ENCODE data around the gene LILRB2. TPM values are rescaled to one million over a fixed set of nuclear protein-coding genes. Genes with fewer than 3 reads are reported as not detected.

The LILRB2 gene
- polyA plus RNA-seq, 3 donors, result 111 to 574 (median 172) TPM

DNA sequence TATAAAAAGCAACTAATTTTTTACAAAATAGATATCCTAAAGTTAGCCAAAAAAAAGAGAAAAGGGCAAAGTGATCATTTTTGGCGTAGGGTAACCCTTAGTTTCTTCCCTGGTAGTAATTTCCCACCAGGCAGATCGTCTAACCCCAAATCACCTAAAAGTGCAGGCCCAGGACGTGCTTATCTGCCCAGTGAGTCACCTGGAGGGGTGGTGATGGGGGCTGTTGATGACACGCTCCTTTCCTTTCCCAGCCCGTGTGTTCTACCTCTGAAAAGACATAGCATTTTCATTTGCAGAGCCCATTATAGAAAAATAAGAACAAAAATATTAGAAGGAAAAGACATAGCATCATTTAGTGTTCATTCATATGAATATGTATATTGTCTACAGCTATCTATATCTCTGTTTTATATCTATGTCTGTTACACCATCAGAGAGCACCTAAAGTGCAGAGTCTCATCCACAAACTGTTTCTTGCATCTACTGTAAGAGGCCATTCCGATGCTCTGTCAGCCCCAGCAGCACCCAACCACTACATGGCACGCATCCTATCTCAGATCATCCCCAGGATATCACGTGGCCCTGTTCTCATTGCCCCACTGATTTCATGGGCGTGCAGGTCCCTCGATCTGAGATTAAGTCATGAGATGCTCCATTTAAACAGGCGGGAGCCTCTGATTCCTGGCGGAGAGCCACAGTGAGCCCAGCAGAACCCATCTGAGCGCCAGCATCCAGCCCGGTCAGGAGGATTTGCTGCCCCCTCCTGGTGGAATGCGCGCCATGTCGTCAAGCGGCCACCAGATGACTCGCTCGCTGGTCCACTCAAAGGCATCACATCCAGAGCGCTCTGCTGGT is 49.6 kb downstream of the LILRB2 start:
- no peak overlapping the region for H2AFZ ChIP-seq (ENCODE audit: insufficient read depth, low read depth, low read length, poor library complexity, severe bottlenecking)
- no peaks in the 10 kb centered on the region for H3K9me3 ChIP-seq (replicated peaks in 1 of 2; ENCODE audit: control insufficient read depth in 1 of 2, insufficient read depth in 1 of 2, low read length in 2 of 2)
- no peaks in the 10 kb centered on the region for H4K20me1 ChIP-seq (ENCODE audit: insufficient read depth, low read length)
- no peak overlapping the region for H3K4me3 ChIP-seq (replicated peaks in 1 of 3; ENCODE audit: low read depth in 2 of 3, low read length in 3 of 3)
- H3K9me3 Mint-ChIP-seq, result peaks cover 0 to 4% (median 0%) of the 10 kb centered on the region in 7 donors
- H3K4me3 Mint-ChIP-seq, result peak overlapping the region in 1 of 2 donors; percentile 26
- 16% methylated on average over 15 of the region's 21 CpGs for WGBS (ENCODE audit: insufficient coverage)
- H3K4me1 ChIP-seq (ENCODE audit: control insufficient read depth in 1 of 2, insufficient read depth in 2 of 2, low read length in 2 of 2), result peaks cover 14 to 20% of the 10 kb centered on the region in 2 donors
- H3K79me2 ChIP-seq (ENCODE audit: insufficient read depth, low read length), result no peaks in the 10 kb centered on the region
- H3K36me3 Mint-ChIP-seq, result peaks cover 10 to 28% of the 10 kb centered on the region in 2 donors
- H3K27ac ChIP-seq (ENCODE audit: low read depth in 1 of 2, low read length in 2 of 2), result no peak overlapping the region
- peak overlapping the region in 5 of 7 donors; percentile 46 to 88 (median 67) for H3K27ac Mint-ChIP-seq
- peaks cover 21% of the 10 kb centered on the region for H3K4me1 Mint-ChIP-seq
- TF ChIP-seq, protein P1, sequence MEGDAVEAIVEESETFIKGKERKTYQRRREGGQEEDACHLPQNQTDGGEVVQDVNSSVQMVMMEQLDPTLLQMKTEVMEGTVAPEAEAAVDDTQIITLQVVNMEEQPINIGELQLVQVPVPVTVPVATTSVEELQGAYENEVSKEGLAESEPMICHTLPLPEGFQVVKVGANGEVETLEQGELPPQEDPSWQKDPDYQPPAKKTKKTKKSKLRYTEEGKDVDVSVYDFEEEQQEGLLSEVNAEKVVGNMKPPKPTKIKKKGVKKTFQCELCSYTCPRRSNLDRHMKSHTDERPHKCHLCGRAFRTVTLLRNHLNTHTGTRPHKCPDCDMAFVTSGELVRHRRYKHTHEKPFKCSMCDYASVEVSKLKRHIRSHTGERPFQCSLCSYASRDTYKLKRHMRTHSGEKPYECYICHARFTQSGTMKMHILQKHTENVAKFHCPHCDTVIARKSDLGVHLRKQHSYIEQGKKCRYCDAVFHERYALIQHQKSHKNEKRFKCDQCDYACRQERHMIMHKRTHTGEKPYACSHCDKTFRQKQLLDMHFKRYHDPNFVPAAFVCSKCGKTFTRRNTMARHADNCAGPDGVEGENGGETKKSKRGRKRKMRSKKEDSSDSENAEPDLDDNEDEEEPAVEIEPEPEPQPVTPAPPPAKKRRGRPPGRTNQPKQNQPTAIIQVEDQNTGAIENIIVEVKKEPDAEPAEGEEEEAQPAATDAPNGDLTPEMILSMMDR (IDR thresholded peaks at IDR 0.05), result peak; percentile 89
- peak; percentile 57 to 88 (median 83) for DNase-seq
- H3K27me3 ChIP-seq (ENCODE audit: control insufficient read depth in 2 of 2, insufficient read depth in 2 of 2, low read length in 2 of 2), result peaks cover 0 to 13% of the 10 kb centered on the region in 2 donors
- intact Hi-C loops (cut with micrococcal nuclease), result loop anchor here (1.0 to 5.0 kb wide), 4 partner anchors 23 to 64 kb away; partner anchors contain the start of gene TSEN34 (in 1 of the 2)
- H3K9ac ChIP-seq (ENCODE audit: insufficient read depth, low read length, poor library complexity, severe bottlenecking), result no peak overlapping the region
- H3K36me3 ChIP-seq (replicated peaks in 1 of 2; ENCODE audit: control insufficient read depth in 1 of 2, insufficient read depth in 2 of 2, low read length in 2 of 2), result peaks cover 8 to 9% of the 10 kb centered on the region in 2 donors
- peak overlapping the region; percentile 22 for H3K4me2 ChIP-seq (replicated peaks; ENCODE audit: extremely low read depth, low read length, poor library complexity, severe bottlenecking)
- H3K27me3 Mint-ChIP-seq (ENCODE audit: low read depth in 3 of 3), result peaks cover 6 to 8% (median 7%) of the 10 kb centered on the region in 3 donors

DNA sequence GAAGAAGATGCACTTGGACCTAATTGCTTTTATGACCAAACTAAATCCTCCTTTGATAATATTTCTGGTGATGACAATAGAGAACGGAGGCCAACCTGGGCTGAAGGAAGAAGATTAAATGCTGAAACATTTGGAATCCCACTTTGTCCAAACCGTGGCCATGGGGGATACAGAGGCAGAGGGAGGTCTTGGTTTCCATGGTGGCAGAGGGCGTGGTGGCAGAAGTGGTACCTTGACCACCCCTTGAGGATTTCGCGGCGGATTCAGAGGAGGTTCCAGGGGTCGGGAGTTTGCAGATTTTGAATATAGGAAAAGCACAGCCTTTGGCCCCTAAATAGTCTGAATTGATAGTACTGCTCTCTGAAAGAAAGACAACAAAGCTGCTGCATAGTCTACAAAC is 50.9 kb downstream of the LILRB2 start:
- no peak overlapping the region for H3K4me3 Mint-ChIP-seq
- no peaks in the 10 kb centered on the region for H3K9me3 ChIP-seq (replicated peaks in 1 of 2; ENCODE audit: control insufficient read depth in 1 of 2, insufficient read depth in 1 of 2, low read length in 2 of 2)
- H3K4me1 Mint-ChIP-seq, result peaks cover 18% of the 10 kb centered on the region
- H3K27ac Mint-ChIP-seq, result peak overlapping the region in 3 of 7 donors; percentile 1 to 25 (median 2)
- H2AFZ ChIP-seq (ENCODE audit: insufficient read depth, low read depth, low read length, poor library complexity, severe bottlenecking), result no peak overlapping the region
- H3K79me2 ChIP-seq (ENCODE audit: insufficient read depth, low read length), result no peaks in the 10 kb centered on the region
- H3K27ac ChIP-seq (ENCODE audit: low read depth in 1 of 2, low read length in 2 of 2), result no peak overlapping the region
- H3K27me3 Mint-ChIP-seq (ENCODE audit: low read depth in 3 of 3), result peaks cover 6 to 7% (median 7%) of the 10 kb centered on the region in 3 donors
- H3K9ac ChIP-seq (ENCODE audit: insufficient read depth, low read length, poor library complexity, severe bottlenecking), result no peak overlapping the region
- DNase-seq, result no peak
- no peaks in the 10 kb centered on the region for H3K36me3 ChIP-seq (replicated peaks in 1 of 2; ENCODE audit: control insufficient read depth in 1 of 2, insufficient read depth in 2 of 2, low read length in 2 of 2)
- H3K4me1 ChIP-seq (ENCODE audit: control insufficient read depth in 1 of 2, insufficient read depth in 2 of 2, low read length in 2 of 2), result peaks cover 12 to 18% of the 10 kb centered on the region in 2 donors
- 96% methylated on average over 7 of the region's 7 CpGs for WGBS (ENCODE audit: insufficient coverage)
- H3K4me3 ChIP-seq (replicated peaks in 1 of 3; ENCODE audit: low read depth in 2 of 3, low read length in 3 of 3), result no peak overlapping the region
- H3K27me3 ChIP-seq (ENCODE audit: control insufficient read depth in 2 of 2, insufficient read depth in 2 of 2, low read length in 2 of 2), result peaks cover 0 to 7% of the 10 kb centered on the region in 2 donors
- peaks cover 0 to 1% (median 0%) of the 10 kb centered on the region in 7 donors for H3K9me3 Mint-ChIP-seq
- TF ChIP-seq, protein P1 (IDR thresholded peaks at IDR 0.05), result no peak
- intact Hi-C loops (cut with micrococcal nuclease), result loop anchor here (2.0 to 5.0 kb wide), 3 partner anchors 21 to 63 kb away; no protein-coding TSS in a partner anchor
- H3K4me2 ChIP-seq (replicated peaks; ENCODE audit: extremely low read depth, low read length, poor library complexity, severe bottlenecking), result no peak overlapping the region
- H4K20me1 ChIP-seq (ENCODE audit: insufficient read depth, low read length), result no peaks in the 10 kb centered on the region
- peaks cover 0 to 19% of the 10 kb centered on the region in 2 donors for H3K36me3 Mint-ChIP-seq
